ENCODE data around the gene OSMR.

Gene OSMR

DNA sequence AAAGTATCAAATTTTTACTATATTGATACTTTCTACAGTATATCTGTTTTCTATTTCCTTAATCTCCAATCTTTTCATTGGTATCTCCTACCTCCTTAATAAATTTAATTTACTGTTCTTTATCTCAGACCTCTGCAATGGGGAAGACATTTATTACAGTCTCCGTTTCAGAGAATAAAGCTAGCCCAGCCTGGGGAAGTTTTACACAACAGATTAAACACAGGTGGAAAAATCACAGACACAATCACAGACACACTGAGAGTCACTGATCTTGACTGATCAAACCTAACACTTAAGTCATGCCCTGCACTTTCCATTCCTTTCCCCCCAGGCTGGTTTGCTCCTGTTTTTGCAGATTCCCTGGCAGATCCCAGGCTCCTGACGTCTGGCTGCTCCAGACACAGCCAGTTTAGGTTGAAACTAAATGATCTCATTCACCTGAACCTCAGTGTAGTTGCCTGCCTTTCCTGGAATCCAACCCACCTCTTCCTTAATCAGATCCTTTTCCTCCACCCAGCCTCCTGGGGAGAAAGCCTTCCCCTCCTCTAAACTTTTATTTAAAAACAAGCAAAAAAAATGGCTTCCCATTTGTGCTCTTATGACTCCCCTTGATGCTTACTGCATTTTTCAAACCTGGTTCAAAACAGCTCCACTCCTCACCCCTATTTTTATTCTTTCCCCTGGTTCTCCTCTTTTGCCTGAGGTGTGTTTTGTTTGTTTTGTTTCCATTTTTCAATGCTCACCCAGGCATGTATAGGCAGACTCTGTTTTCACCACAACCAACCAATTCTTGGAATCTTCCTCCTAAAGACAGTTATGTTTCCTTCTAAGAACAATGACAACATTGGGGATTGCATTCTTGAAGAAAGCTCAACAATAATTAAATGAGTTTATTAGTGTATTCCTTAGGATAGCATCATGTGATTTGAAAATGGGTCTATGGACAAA is 29.5 kb upstream of the OSMR start:
- DNase-seq (ENCODE audit: insufficient read length, low spot score) (no peak), FAIRE-seq (peak; percentile 66)
- no peak for TF ChIP-seq POLR2A (IDR thresholded peaks at IDR 0.05; ENCODE audit: low read depth, low read length)

DNA sequence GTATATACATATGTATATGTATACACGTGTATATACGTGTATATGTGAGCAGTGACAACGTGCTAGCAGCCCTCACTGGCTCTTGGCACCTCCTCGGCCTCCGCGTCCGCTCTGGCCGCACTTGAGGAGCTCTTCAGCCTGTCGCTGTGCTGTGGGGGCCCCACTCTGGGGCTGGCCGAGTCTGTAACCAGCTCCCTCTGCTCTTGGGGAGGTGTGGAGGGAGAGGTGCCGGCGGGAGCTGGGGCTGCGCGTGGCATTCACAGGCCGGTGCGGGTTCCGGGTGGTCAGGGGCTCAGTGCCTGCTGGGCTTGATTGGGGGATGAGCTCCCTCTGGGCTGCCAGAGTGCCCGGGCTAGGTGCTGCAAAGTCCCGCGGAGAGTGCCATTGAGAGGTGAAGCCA is 24.1 kb upstream of the OSMR start:
- no peak for TF ChIP-seq POLR2A (IDR thresholded peaks at IDR 0.05; ENCODE audit: low read depth, low read length)
- no peak for FAIRE-seq
- DNase-seq (ENCODE audit: insufficient read length, low spot score): no peak

DNA sequence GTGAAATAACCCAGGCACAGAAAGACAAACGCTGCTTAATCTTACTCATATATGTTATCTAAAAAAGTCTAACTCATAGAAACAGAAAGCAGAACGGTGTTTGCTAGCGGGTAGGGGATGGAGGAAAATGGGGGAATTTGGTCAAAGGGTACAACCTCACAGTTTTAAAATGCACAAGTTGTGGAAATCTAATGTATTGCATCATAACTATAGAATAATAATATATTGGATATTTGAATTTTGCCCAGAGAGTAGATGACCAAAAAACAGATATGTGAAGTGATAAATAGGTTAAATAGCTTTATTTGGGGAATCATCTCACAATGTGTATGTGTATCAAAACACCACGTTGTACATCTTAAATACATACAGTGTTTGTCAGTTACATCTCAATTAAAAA is 22.3 kb upstream of the OSMR start:
- no peak for DNase-seq (ENCODE audit: insufficient read length, low spot score)
- TF ChIP-seq POLR2A (IDR thresholded peaks at IDR 0.05; ENCODE audit: low read depth, low read length): no peak
- FAIRE-seq: no peak

DNA sequence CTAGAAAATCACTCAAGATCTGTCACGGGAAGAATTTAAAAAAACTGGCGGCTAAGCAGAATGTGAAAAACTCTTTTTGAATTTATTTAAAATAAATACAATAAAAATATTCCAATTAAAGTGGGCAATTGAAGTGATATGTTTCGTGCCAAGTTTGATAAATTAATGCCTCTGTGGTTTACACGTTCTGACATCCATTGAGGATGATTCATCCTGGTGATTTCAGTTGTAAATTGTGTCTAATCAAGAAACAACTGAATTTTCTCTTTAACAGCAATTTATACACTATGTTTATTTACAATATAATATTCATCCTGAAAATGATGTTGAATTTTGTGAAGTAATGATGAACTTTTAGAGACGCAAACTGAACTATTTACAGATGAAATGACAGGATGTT is 21.0 kb upstream of the OSMR start:
- no peak for DNase-seq (ENCODE audit: insufficient read length, low spot score)
- TF ChIP-seq POLR2A (IDR thresholded peaks at IDR 0.05; ENCODE audit: low read depth, low read length): no peak
- no peak for FAIRE-seq

DNA sequence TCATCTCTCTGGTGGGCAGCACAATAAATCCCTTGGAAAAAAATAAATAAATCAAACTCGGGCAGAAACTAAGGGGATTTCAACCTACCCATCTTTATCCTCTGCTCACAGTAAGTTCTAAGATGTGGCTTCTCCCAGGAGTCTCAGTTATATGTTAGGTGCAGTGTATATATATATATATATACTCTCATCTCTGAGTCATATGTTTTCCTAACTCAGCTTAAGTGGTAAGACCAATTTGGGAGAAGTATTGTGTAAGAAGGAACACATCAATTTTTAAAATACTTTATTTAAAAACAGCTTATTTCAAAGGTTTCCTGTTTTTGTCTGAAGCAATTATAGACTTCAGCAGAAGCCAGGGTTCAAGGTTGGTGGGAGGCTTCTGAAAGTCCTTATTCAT is 20.3 kb upstream of the OSMR start:
- TF ChIP-seq POLR2A (IDR thresholded peaks at IDR 0.05; ENCODE audit: low read depth, low read length): no peak
- FAIRE-seq: no peak
- no peak for DNase-seq (ENCODE audit: insufficient read length, low spot score)

DNA sequence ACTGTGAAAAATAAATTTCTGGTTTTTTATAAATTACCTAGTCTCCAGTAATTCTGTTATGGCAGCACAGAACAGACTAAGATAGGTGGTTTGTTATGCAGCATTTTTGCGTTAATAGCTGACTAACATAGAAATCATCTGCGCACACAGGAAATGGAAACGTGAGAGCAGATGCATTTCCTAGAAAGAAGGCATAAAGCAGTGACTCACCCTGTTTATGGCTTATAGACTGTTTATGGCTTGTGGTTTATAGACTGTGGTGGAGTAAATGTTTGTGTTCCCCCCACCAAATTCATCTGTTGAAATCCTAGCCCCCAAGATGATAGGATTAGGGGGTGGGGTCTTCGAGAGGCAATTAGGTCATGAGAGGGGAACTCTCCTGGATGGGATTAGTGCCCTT is 18.3 kb upstream of the OSMR start:
- FAIRE-seq: no peak
- TF ChIP-seq POLR2A (IDR thresholded peaks at IDR 0.05; ENCODE audit: low read depth, low read length): no peak
- no peak for DNase-seq (ENCODE audit: insufficient read length, low spot score)

DNA sequence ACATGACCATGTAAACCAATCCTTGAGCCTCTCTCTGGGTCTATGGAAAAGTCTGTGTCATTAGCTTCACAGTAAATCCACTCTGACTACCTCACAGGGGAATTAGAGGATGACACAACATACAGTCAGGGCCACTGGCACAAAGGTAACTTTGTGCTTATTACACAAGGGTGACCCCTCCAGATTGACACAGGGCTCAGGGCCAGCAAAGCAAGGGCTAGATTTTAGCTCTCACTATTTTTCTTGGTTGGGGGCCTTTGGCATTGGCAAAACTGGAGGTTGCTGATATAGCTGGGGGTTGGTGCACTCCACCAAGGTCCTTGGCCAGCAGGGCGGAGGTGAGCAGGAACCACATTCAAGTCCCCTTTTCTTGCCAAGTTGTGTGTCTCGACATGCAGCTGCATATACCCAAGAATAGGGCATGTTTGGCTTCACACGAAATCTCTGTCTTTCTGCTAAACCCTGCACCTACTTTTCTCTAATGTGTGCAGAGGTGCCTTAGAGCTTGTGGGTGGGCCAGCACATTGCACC is 15.2 kb upstream of the OSMR start:
- peak; percentile 38 for FAIRE-seq
- no peak for DNase-seq (ENCODE audit: insufficient read length, low spot score)
- no peak for TF ChIP-seq POLR2A (IDR thresholded peaks at IDR 0.05; ENCODE audit: low read depth, low read length)

DNA sequence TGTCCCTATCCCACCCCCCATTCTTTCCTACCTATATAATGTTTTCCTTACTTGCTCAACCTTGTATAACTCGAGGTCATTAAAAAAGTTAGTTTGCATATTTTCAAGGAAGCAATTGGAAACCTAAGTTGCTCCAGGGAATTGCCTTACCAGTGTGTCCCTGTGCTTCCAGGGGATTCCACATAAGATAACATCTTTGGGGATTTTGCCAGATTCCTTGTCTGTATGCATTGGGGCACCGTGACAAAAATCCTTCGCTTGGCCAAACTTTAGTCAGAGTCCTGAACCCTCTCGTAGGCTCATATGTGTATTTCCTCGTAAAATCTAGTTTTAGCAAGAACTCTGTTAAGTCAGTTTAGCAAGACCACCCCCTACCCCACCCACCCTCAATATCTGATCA is 14.7 kb upstream of the OSMR start:
- no peak for TF ChIP-seq POLR2A (IDR thresholded peaks at IDR 0.05; ENCODE audit: low read depth, low read length)
- FAIRE-seq (no peak), DNase-seq (ENCODE audit: insufficient read length, low spot score) (no peak)

DNA sequence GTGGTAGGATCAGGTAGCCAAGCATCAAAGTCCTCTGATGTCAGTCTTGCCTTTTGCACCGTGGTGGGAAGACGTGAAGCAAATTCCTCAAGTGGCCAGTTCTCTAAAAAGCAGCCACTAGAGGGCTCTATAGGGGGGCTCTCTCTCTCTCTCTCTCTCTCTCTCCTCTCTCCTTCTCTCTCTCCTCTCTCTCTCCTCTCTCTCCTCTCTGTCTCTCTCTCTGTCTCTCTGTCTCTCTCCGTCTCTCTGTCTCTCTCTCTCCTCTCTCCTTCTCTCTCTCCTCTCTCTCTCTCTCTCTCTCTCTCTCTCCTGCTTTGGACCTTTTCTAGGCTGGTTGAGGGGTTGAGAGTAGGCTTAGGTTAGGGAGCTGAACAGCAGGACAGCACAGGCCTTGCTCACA is 13.9 kb upstream of the OSMR start:
- FAIRE-seq (no peak), DNase-seq (ENCODE audit: insufficient read length, low spot score) (no peak)
- TF ChIP-seq POLR2A (IDR thresholded peaks at IDR 0.05; ENCODE audit: low read depth, low read length): no peak

DNA sequence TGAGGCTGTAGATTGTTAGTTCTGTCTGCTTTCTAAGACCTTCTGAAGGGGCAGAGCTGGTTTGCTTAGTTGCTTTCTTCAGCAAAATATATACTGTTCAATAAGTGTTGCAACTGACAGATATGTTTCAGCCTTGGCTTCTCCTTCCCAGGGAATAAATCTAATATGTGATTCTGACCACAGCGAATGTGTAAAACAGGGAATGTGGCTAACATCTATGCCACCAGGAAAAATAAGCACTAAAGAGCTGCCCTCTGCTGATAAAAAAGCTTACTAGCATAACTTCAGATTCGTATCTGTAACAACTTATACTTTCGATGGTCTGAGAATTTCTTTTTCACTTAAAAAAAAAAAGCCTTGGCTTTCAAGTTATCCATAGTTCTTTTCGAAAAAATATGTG is 13.0 kb upstream of the OSMR start:
- DNase-seq (ENCODE audit: insufficient read length, low spot score): no peak
- no peak for FAIRE-seq
- no peak for TF ChIP-seq POLR2A (IDR thresholded peaks at IDR 0.05; ENCODE audit: low read depth, low read length)

DNA sequence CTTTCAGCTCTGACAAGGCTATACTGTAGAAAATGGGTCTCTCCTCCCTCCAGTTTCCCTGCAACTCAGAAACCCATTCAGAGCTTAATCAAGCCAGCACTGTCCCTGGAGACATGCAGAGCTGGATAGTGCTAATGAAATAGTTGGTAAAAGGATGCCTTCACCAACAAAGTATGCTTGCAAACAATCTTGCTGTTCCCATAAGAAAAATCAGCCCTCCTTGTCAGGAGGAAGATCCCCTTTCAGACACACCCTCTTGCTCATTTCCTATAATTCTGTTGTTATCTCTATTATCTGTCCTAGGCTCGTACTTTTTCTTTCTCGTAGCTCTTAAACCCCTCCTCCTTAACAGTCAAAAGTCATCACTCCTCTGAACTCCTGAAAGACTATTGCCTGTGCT is 9.9 kb upstream of the OSMR start:
- FAIRE-seq: peak; percentile 30
- no peak for DNase-seq (ENCODE audit: insufficient read length, low spot score)
- TF ChIP-seq POLR2A (IDR thresholded peaks at IDR 0.05; ENCODE audit: low read depth, low read length): no peak

DNA sequence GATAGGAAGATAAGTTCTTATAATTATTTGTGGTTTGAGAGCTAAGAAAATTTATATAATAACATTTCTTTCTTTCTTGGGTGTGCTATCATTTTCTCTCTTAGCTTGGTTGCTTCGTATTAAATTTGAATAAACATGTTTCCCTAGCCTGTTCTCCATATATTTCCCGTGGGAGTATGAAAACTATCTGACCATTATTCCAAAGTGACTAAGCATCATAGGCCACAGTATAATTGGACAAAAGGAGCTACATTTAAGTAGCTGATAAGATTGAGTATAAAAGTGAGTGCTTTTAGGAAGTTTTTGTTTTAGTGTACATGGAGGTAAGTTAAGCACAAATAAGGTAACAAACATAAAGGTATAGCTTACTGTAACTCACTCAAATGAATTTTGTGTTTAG is 8.4 kb upstream of the OSMR start:
- DNase-seq (ENCODE audit: insufficient read length, low spot score): no peak
- no peak for TF ChIP-seq POLR2A (IDR thresholded peaks at IDR 0.05; ENCODE audit: low read depth, low read length)
- no peak for FAIRE-seq

DNA sequence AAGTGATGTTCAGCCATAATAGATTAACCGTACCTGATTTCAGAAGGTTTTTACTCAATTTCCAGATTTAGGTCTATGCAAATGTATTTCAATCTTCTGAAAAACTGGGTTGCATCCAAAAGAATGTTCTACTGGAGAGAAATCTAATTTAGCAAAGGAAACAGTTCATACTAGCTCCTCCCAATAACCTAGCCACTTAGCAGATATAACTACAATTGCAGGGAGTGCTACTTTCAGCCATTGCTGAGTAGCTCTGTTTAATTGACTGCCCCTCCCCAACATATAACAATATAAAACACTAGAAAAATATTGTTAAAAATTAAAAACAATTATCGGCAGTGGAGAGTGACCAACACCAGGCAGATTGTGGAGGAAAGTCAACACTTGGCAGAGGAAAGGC is 7.9 kb upstream of the OSMR start:
- FAIRE-seq: no peak
- no peak for DNase-seq (ENCODE audit: insufficient read length, low spot score)
- no peak for TF ChIP-seq POLR2A (IDR thresholded peaks at IDR 0.05; ENCODE audit: low read depth, low read length)

DNA sequence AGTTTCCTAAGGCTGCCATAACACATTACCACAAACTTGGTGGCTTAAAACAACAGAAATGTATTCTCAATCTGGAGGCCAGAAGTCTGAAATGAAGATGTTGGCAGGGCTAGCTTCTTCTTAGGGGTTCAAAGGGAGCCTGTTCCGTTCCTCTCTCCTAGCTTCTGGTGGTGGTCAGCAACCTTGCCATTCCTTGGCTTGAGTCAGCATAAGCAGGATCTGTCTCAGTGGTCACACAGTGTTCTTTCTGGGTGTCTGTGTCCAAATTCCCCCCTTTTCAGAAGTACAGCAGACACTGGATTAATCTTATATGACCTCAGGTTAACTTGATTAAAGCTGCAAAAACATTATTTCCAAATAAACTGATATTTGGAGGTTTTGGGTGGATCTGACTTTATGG is 2.1 kb upstream of the OSMR start:
- FAIRE-seq: no peak
- no peak for DNase-seq (ENCODE audit: insufficient read length, low spot score)
- no peak for TF ChIP-seq POLR2A (IDR thresholded peaks at IDR 0.05; ENCODE audit: low read depth, low read length)

DNA sequence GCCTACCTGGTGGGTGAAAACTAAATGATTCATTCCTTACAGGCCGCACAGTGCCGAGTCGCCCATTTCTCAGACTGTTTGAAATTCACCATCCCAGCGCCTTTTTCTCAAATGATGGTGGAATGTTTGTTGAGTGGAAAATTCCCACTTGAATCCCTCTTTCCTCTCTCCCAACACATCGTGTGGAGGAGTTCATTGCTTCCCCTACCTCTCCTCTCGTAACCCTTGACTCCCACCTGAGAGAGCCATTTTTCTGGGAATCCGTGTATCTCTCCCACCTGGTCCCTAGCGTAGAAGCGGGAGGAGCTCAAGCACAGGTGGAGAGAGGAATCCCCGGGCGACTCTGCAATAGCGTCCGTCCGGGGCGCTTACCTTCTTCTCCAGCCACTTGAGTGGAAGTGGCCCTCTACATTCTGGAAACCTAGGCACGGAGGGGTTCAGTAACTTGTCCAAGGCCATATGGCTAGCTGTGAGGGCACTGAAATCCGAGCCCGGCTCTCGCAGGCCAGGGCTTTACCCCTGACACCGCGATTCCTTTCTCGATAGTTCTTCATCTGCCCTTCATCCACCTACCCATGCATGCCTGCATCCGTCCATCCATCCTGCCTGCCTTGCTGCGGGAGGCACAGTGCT is 683 bp downstream of the OSMR start:
- FAIRE-seq (peak; percentile 38), DNase-seq (ENCODE audit: insufficient read length, low spot score) (no peak)
- no peak for TF ChIP-seq POLR2A (IDR thresholded peaks at IDR 0.05; ENCODE audit: low read depth, low read length)
